Fibroblast of pulmonary artery (primary cell): ENCODE data around the gene AMD1.
A peak's percentile ranks its signal among the peaks of the same experiment; 100 is the strongest.

ENCODE experiments used
- DNase-seq: peaks from one replicate; pipeline ENCODE4 v3.0.0-alpha.2; 2010; ENCODE audit warnings: low read depth
- H3K4me3 ChIP-seq: replicated peaks from 2 replicates; pipeline ENCODE4 v1.5.1; 2011; ENCODE audit warnings: low read depth, mild to moderate bottlenecking, control low read depth, low read length, moderate library complexity
- CTCF ChIP-seq: IDR thresholded peaks from 2 replicates; pipeline ENCODE4 v1.5.1; 2011; ENCODE audit warnings: mild to moderate bottlenecking, control low read depth, low read length, inconsistent platforms; ENCODE audit errors: missing control alignments

Gene AMD1

GRCh38 chr6:110864824-110865223, 9.8 kb upstream of the AMD1 start:
- TF ChIP-seq CTCF, result no peak
- H3K4me3 ChIP-seq, result no peak overlapping the region
- DNase-seq, result no peak

GRCh38 chr6:110874880-110875547, 429 bp downstream of the AMD1 start:
- DNase-seq, result no peak
- TF ChIP-seq CTCF, result no peak
- H3K4me3 ChIP-seq, result peak overlapping the region; percentile 91

- TF ChIP-seq CTCF, result no peak
- DNase-seq, result no peak
- peak overlapping the region; percentile 91 for H3K4me3 ChIP-seq
These were observed 1.1 kb downstream of the AMD1 start for GRCh38 chr6:110875548-110876169.

- DNase-seq, result peak; percentile 93
- TF ChIP-seq CTCF, result no peak
- H3K4me3 ChIP-seq, result peak overlapping the region; percentile 91
These were observed 1.7 kb downstream of the AMD1 start for GRCh38 chr6:110876170-110876773.

- DNase-seq, result no peak
- TF ChIP-seq CTCF, result no peak
- H3K4me3 ChIP-seq, result peak overlapping the region; percentile 91
These were observed 2.4 kb downstream of the AMD1 start for GRCh38 chr6:110876806-110877564.

- peak overlapping the region; percentile 91 for H3K4me3 ChIP-seq
- no peak for TF ChIP-seq CTCF
- DNase-seq, result no peak
These were observed 3.0 kb downstream of the AMD1 start for GRCh38 chr6:110877569-110877968.
